ENCODE measurements around the gene SLC25A31. TPM values are rescaled to one million over a fixed set of nuclear protein-coding genes. Genes with fewer than 3 reads are reported as not detected.

The SLC25A31 gene
- total RNA-seq, 6 experiments from 2014 or later = not detected

DNA sequence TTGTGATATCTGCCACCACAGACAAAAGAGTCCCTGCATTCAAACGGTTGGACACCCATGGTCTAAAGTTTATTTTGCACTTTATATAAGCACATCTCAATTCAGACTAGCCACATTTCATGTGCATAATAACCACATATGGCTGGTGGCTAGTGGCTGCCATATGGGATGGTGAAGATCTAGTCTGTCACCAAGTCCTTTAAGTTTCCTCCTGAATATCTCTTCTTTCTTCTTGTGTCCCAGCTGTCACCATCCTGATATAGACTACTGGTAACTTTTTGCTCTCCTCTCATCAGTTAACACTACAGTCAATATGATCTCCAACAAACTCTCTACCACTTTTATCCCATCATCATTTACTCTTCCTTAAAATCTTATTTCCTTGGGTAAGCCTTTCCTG, 61.2 kb downstream of the SLC25A31 start:
- Histone ChIP-seq H3K4me3 (no peak overlapping the region), H3K27ac (no peak overlapping the region), H3K27me3 (no peaks in the 10 kb centered on the region), H3K36me3 (no peaks in the 10 kb centered on the region), H3K4me1 (no peaks in the 10 kb centered on the region), H3K9me3 (no peaks in the 10 kb centered on the region)
- TF ChIP-seq CTCF (IDR thresholded peaks at IDR 0.05) (no peak), POLR2A (IDR thresholded peaks at IDR 0.05) (no peak)
- 77% methylated on average over 1 of the region's 1 CpG for WGBS (ENCODE audit: insufficient coverage, low coverage, low lambda C conversion rate, missing lambda C conversion rate)
- no peak for ATAC-seq
- no peak for DNase-seq
- intact Hi-C loops (cut with DNase I) = no loop called here

GRCh38 chr4:127793528-127793927, 63.3 kb downstream of the SLC25A31 start:
- ATAC-seq = peak in 1 of 4 donors; percentile 31
- no peaks in the 10 kb centered on the region for H3K9me3 ChIP-seq
- no peak for TF ChIP-seq CTCF (IDR thresholded peaks at IDR 0.05)
- H3K4me1 ChIP-seq = no peaks in the 10 kb centered on the region
- H3K4me3 ChIP-seq = no peak overlapping the region
- H3K27me3 ChIP-seq = no peaks in the 10 kb centered on the region
- no peak for DNase-seq
- 15% methylated on average over 1 of the region's 1 CpG for WGBS (ENCODE audit: insufficient coverage, low coverage, low lambda C conversion rate, missing lambda C conversion rate)
- H3K27ac ChIP-seq = no peak overlapping the region
- H3K36me3 ChIP-seq = no peaks in the 10 kb centered on the region
- intact Hi-C loops (cut with DNase I) = no loop called here

- DNase-seq = no peak
- H3K4me3 ChIP-seq = no peak overlapping the region
- no peaks in the 10 kb centered on the region for H3K4me1 ChIP-seq
- ATAC-seq = no peak
- H3K9me3 ChIP-seq = no peaks in the 10 kb centered on the region
- H3K36me3 ChIP-seq = peaks cover 0 to 2% (median under 1%) of the 10 kb centered on the region in 4 donors
- H3K27ac ChIP-seq = no peak overlapping the region
- TF ChIP-seq CTCF (IDR thresholded peaks at IDR 0.05) = no peak
- no peak for TF ChIP-seq POLR2A (IDR thresholded peaks at IDR 0.05)
- no peaks in the 10 kb centered on the region for H3K27me3 ChIP-seq
- intact Hi-C loops (cut with DNase I) = no loop called here
These were observed 69.5 kb downstream of the SLC25A31 start for GRCh38 chr4:127799711-127800110.

DNA sequence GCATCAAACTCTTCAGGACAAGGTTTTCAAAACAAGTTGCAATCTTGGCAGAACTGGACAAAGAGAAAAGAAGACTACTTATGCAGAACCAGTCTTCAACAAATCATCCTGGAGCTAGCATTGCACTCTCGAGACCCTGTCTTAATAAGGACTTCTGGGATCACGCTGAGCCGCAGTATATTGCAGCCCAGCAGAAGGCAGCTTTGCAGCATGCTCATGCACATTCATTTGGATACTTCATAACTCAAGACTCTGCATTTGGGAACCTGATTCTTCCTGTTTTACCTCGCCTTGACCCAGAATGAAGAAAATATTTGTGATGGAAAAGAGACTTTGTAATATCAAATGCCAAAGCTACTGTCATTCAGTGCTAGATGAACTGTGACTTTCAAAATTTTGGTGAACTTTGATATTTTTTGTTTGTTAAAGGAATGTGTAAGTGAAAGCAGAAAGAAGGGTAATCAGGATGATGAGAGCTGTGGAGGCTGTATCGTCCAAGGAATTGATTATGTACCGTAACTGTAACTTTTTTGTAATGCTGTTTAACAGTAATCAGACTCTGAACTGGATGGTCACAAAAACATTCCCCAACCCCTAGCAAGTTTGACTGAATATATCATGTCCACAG, 79.1 kb downstream of the SLC25A31 start:
- H3K4me1 ChIP-seq = peaks cover 0 to 12% (median 0%) of the 10 kb centered on the region in 4 donors
- DNase-seq = no peak
- no peak overlapping the region for H3K27ac ChIP-seq
- intact Hi-C loops (cut with DNase I) = no loop called here
- peaks cover 0 to 11% (median 0%) of the 10 kb centered on the region in 4 donors for H3K36me3 ChIP-seq
- no peaks in the 10 kb centered on the region for H3K9me3 ChIP-seq
- H3K4me3 ChIP-seq = no peak overlapping the region
- H3K27me3 ChIP-seq = no peaks in the 10 kb centered on the region
- TF ChIP-seq CTCF (IDR thresholded peaks at IDR 0.05) = no peak
- peak; percentile 58 to 79 (median 66) for ATAC-seq
- WGBS (ENCODE audit: insufficient coverage, low coverage, low lambda C conversion rate, missing lambda C conversion rate) = 52% methylated on average over 4 of the region's 6 CpGs

- Histone ChIP-seq H3K4me3 (no peak overlapping the region), H3K9me3 (no peaks in the 10 kb centered on the region), H3K4me1 (peaks cover 0 to 12% (median 0%) of the 10 kb centered on the region in 4 donors), H3K36me3 (peaks cover 0 to 4% (median 0%) of the 10 kb centered on the region in 4 donors), H3K27me3 (no peaks in the 10 kb centered on the region), H3K27ac (no peak overlapping the region)
- TF ChIP-seq POLR2A (IDR thresholded peaks at IDR 0.05) (no peak), CTCF (IDR thresholded peaks at IDR 0.05) (no peak)
- ATAC-seq (peak; percentile 75 to 89 (median 80)), DNase-seq (no peak)
- intact Hi-C loops (cut with DNase I) = no loop called here
- WGBS (ENCODE audit: insufficient coverage, low coverage, low lambda C conversion rate, missing lambda C conversion rate) = 40% methylated on average over 1 of the region's 3 CpGs
These were observed 80.4 kb downstream of the SLC25A31 start for GRCh38 chr4:127810551-127810950.

All from right lobe of liver (tissue), 6 donors.